ENCODE results near the gene LAMTOR2. TPM values are rescaled to one million over a fixed set of nuclear protein-coding genes. Genes with fewer than 3 reads are reported as not detected.
A peak's percentile ranks its signal among the peaks of the same experiment; 100 is the strongest.

Gene LAMTOR2
- total and polyA plus RNA-seq, 2 experiments from 2014 or later, result 67.3 to 108 TPM

DNA sequence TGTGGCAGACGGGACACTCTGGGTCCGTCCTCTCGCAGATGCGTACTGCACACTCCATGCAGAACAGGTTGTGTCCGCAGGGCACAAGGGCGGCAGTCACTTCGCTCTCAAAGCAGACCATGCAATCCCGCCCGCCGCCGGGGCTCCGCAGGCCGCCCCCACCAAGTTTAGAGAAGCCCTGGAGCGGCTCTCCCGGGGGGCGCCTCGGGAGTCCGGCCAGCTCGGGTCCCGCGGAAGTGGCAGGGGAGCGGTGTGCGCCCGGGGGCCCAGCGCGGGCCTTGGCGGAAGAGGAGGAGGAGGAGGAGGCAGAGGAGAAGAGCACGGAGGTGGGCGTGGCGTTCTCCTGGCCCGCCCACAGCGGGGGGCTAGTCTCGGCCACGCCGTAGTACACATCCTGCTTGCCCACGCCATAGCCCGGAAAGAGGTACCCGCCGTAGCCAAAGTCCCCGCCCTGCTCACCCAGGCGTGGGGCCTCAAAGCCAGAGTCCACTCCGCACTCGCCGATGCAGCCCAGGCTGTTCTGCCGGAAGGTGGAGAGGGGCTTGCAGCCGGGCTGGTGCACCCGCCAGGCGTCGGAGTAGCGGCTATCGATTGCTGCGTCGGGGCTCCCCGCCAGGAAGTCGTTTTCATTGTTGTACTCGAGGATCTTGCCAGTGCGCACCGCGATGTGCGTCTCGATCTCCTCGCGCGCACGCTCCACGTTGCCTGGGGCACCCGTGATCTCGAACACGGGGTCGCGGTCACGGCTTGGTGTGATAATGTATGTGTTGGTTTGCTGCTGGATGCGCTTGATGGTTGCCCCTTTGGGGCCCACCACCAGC, 22.2 kb downstream of the LAMTOR2 start:
- no peaks in the 10 kb centered on the region for H3K9me2 ChIP-seq (ENCODE audit: insufficient read depth)
- H3K4me3 Mint-ChIP-seq, result peak overlapping the region; percentile 96
- peaks cover 3% of the 10 kb centered on the region; the same call in 1 of the 3 replicates for H3K9me3 Mint-ChIP-seq
- peak; percentile 24 for ATAC-seq
- H3K27ac Mint-ChIP-seq, result peak overlapping the region; percentile 71; the same call in 1 of the 2 replicates
- peaks cover 83% of the 10 kb centered on the region for H3K4me1 ChIP-seq (ENCODE audit: insufficient read depth)
- H3F3A ChIP-seq (replicated peaks; ENCODE audit: low read depth), result peaks cover 51% of the 10 kb centered on the region
- peaks cover 77% of the 10 kb centered on the region for H3K4me1 Mint-ChIP-seq
- peak overlapping the region; percentile 99 for H3K4me2 ChIP-seq
- no peak for TF ChIP-seq ZNF331 (CRISPR knock-in tag; IDR thresholded peaks at IDR 0.05; ENCODE audit: low read depth)
- peak; percentile 15; the same call in 1 of the 2 replicates for TF ChIP-seq POLR2AphosphoS5 (IDR thresholded peaks at IDR 0.05; ENCODE audit: low read depth)
- DNase-seq (ENCODE audit: low spot score), result peak; percentile 79
- peaks cover 23% of the 10 kb centered on the region for H3K27me3 Mint-ChIP-seq (ENCODE audit: insufficient read depth, low read depth, poor library complexity)
- peaks cover 37% of the 10 kb centered on the region for H4K20me1 ChIP-seq (replicated peaks; ENCODE audit: insufficient read depth)
- no peaks in the 10 kb centered on the region; the same call in 1 of the 2 replicates for H3K36me3 ChIP-seq (ENCODE audit: insufficient read depth)
- peaks cover 60% of the 10 kb centered on the region for H3K36me3 Mint-ChIP-seq (ENCODE audit: low read depth)
- no peaks in the 10 kb centered on the region for H3K27me3 ChIP-seq (ENCODE audit: insufficient read depth)
- H2AFZ ChIP-seq, result no peak overlapping the region
- peaks cover 66% of the 10 kb centered on the region for H3K79me2 ChIP-seq (replicated peaks; ENCODE audit: insufficient read depth)
- peak overlapping the region; percentile 54 for H3K4me3 ChIP-seq
- peak overlapping the region; percentile 83; the same call in 1 of the 2 replicates for H3K27ac ChIP-seq (ENCODE audit: low read depth)

DNA sequence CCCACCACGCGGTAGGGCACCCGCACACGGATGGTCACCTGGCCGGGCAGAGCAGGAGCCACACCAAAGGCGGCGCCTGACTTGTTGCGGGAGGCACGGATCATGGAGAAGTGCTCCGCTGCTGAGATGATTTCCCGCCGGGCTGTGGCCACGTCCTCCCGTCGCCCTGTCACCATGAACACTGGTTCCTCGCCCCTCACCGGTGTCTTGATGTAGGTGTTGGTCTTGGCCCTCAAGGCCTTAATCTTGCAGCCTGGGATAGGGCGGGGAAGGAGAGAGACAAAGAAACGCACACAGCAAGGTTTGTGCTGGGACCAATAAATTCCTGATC, 22.8 kb downstream of the LAMTOR2 start:
- Histone ChIP-seq H3K4me3 (peak overlapping the region; percentile 54), H4K20me1 (replicated peaks; ENCODE audit: insufficient read depth) (peaks cover 37% of the 10 kb centered on the region), H3K27ac (ENCODE audit: low read depth) (peak overlapping the region; percentile 83; the same call in 1 of the 2 replicates), H3K9me2 (ENCODE audit: insufficient read depth) (no peaks in the 10 kb centered on the region), H3K36me3 (ENCODE audit: insufficient read depth) (no peaks in the 10 kb centered on the region; the same call in 1 of the 2 replicates), H2AFZ (no peak overlapping the region), H3K4me2 (peak overlapping the region; percentile 99), H3F3A (replicated peaks; ENCODE audit: low read depth) (peaks cover 48% of the 10 kb centered on the region), H3K27me3 (ENCODE audit: insufficient read depth) (no peaks in the 10 kb centered on the region), H3K4me1 (ENCODE audit: insufficient read depth) (peaks cover 78% of the 10 kb centered on the region), H3K79me2 (replicated peaks; ENCODE audit: insufficient read depth) (peaks cover 66% of the 10 kb centered on the region)
- Mint-ChIP-seq H3K27ac (peak overlapping the region; percentile 71; the same call in 1 of the 2 replicates), H3K4me1 (peaks cover 71% of the 10 kb centered on the region), H3K36me3 (ENCODE audit: low read depth) (peaks cover 57% of the 10 kb centered on the region), H3K27me3 (ENCODE audit: insufficient read depth, low read depth, poor library complexity) (peaks cover 24% of the 10 kb centered on the region), H3K9me3 (peaks cover 3% of the 10 kb centered on the region; the same call in 1 of the 3 replicates), H3K4me3 (peak overlapping the region; percentile 96)
- no peak for ATAC-seq
- peak; percentile 45 for DNase-seq (ENCODE audit: low spot score)
- TF ChIP-seq EZH2phosphoT487 (IDR thresholded peaks at IDR 0.05; ENCODE audit: unreplicated experiment), result no peak
- TF ChIP-seq, protein P1, sequence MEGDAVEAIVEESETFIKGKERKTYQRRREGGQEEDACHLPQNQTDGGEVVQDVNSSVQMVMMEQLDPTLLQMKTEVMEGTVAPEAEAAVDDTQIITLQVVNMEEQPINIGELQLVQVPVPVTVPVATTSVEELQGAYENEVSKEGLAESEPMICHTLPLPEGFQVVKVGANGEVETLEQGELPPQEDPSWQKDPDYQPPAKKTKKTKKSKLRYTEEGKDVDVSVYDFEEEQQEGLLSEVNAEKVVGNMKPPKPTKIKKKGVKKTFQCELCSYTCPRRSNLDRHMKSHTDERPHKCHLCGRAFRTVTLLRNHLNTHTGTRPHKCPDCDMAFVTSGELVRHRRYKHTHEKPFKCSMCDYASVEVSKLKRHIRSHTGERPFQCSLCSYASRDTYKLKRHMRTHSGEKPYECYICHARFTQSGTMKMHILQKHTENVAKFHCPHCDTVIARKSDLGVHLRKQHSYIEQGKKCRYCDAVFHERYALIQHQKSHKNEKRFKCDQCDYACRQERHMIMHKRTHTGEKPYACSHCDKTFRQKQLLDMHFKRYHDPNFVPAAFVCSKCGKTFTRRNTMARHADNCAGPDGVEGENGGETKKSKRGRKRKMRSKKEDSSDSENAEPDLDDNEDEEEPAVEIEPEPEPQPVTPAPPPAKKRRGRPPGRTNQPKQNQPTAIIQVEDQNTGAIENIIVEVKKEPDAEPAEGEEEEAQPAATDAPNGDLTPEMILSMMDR (conservative IDR thresholded peaks at IDR 0.05; ENCODE audit: low read depth in 2 of 2), result no peak
- TF ChIP-seq EZH2 (IDR thresholded peaks at IDR 0.05; ENCODE audit: low read depth, unreplicated experiment), result no peak
- no peak for TF ChIP-seq POLR2AphosphoS5 (IDR thresholded peaks at IDR 0.05; ENCODE audit: low read depth)
- no peak for TF ChIP-seq ZNF114 (CRISPR knock-in tag; IDR thresholded peaks at IDR 0.05)
- TF ChIP-seq ETS1 (IDR thresholded peaks at IDR 0.05), result no peak
- TF ChIP-seq, protein P2, sequence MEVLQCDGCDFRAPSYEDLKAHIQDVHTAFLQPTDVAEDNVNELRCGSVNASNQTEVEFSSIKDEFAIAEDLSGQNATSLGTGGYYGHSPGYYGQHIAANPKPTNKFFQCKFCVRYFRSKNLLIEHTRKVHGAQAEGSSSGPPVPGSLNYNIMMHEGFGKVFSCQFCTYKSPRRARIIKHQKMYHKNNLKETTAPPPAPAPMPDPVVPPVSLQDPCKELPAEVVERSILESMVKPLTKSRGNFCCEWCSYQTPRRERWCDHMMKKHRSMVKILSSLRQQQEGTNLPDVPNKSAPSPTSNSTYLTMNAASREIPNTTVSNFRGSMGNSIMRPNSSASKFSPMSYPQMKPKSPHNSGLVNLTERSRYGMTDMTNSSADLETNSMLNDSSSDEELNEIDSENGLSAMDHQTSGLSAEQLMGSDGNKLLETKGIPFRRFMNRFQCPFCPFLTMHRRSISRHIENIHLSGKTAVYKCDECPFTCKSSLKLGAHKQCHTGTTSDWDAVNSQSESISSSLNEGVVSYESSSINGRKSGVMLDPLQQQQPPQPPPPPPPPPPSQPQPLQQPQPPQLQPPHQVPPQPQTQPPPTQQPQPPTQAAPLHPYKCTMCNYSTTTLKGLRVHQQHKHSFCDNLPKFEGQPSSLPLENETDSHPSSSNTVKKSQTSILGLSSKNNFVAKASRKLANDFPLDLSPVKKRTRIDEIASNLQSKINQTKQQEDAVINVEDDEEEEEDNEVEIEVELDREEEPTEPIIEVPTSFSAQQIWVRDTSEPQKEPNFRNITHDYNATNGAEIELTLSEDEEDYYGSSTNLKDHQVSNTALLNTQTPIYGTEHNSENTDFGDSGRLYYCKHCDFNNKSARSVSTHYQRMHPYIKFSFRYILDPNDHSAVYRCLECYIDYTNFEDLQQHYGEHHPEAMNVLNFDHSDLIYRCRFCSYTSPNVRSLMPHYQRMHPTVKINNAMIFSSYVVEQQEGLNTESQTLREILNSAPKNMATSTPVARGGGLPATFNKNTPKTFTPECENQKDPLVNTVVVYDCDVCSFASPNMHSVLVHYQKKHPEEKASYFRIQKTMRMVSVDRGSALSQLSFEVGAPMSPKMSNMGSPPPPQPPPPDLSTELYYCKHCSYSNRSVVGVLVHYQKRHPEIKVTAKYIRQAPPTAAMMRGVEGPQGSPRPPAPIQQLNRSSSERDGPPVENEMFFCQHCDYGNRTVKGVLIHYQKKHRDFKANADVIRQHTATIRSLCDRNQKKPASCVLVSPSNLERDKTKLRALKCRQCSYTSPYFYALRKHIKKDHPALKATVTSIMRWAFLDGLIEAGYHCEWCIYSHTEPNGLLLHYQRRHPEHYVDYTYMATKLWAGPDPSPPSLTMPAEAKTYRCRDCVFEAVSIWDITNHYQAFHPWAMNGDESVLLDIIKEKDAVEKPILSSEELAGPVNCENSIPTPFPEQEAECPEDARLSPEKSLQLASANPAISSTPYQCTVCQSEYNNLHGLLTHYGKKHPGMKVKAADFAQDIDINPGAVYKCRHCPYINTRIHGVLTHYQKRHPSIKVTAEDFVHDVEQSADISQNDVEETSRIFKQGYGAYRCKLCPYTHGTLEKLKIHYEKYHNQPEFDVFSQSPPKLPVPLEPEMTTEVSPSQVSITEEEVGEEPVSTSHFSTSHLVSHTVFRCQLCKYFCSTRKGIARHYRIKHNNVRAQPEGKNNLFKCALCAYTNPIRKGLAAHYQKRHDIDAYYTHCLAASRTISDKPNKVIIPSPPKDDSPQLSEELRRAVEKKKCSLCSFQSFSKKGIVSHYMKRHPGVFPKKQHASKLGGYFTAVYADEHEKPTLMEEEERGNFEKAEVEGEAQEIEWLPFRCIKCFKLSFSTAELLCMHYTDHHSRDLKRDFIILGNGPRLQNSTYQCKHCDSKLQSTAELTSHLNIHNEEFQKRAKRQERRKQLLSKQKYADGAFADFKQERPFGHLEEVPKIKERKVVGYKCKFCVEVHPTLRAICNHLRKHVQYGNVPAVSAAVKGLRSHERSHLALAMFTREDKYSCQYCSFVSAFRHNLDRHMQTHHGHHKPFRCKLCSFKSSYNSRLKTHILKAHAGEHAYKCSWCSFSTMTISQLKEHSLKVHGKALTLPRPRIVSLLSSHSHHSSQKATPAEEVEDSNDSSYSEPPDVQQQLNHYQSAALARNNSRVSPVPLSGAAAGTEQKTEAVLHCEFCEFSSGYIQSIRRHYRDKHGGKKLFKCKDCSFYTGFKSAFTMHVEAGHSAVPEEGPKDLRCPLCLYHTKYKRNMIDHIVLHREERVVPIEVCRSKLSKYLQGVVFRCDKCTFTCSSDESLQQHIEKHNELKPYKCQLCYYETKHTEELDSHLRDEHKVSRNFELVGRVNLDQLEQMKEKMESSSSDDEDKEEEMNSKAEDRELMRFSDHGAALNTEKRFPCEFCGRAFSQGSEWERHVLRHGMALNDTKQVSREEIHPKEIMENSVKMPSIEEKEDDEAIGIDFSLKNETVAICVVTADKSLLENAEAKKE (CRISPR knock-in tag; IDR thresholded peaks at IDR 0.05), result no peak
- no peak for TF ChIP-seq JUNB (IDR thresholded peaks at IDR 0.05; ENCODE audit: unreplicated experiment)
